Nephron (organoid): Measurements from ENCODE around the gene COA8.
A peak's percentile ranks its signal among the peaks of the same experiment; 100 is the strongest.

ENCODE experiments used
- H3K27ac Mint-ChIP-seq, 3 experiments: 2 replicates each; pipeline ENCODE4 v1.8.0; 2020; ENCODE audit warnings: mixed read lengths in 3 of 3, mild to moderate bottlenecking in 2 of 3, moderate library complexity in 1 of 3
- H3K27me3 Mint-ChIP-seq: 2 replicates; pipeline ENCODE4 v1.8.0; 2021; ENCODE audit warnings: low read depth, mild to moderate bottlenecking, moderate library complexity, mixed read lengths
- H3K36me3 Mint-ChIP-seq: 2 replicates; pipeline ENCODE4 v1.8.0; 2020; ENCODE audit warnings: low read depth, mixed read lengths
- H3K4me1 Mint-ChIP-seq: 2 replicates; pipeline ENCODE4 v1.8.0; 2020; ENCODE audit warnings: mixed read lengths
- H3K4me3 Mint-ChIP-seq, 3 experiments: 2 replicates each; pipeline ENCODE4 v1.8.0; 2020; ENCODE audit warnings: mild to moderate bottlenecking in 3 of 3, mixed read lengths in 3 of 3, moderate library complexity in 2 of 3
- H3K9me3 Mint-ChIP-seq: 2 replicates; pipeline ENCODE4 v1.8.0; 2020; ENCODE audit warnings: mixed read lengths
- TF ChIP-seq, protein P1 (sequence below), 3 experiments: fragments of 200-600 bp; sonication (generic); IDR thresholded peaks; one replicate each; pipeline ENCODE4 v1.5.0; 2021; ENCODE audit warnings: antibody characterized with exemption in 3 of 3; ENCODE audit not compliant: unreplicated experiment in 3 of 3

Gene COA8

GRCh38 chr14:103529383-103530365, 33.1 kb upstream of the COA8 start:
- TF ChIP-seq, protein P1, sequence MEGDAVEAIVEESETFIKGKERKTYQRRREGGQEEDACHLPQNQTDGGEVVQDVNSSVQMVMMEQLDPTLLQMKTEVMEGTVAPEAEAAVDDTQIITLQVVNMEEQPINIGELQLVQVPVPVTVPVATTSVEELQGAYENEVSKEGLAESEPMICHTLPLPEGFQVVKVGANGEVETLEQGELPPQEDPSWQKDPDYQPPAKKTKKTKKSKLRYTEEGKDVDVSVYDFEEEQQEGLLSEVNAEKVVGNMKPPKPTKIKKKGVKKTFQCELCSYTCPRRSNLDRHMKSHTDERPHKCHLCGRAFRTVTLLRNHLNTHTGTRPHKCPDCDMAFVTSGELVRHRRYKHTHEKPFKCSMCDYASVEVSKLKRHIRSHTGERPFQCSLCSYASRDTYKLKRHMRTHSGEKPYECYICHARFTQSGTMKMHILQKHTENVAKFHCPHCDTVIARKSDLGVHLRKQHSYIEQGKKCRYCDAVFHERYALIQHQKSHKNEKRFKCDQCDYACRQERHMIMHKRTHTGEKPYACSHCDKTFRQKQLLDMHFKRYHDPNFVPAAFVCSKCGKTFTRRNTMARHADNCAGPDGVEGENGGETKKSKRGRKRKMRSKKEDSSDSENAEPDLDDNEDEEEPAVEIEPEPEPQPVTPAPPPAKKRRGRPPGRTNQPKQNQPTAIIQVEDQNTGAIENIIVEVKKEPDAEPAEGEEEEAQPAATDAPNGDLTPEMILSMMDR (IDR thresholded peaks at IDR 0.05; ENCODE audit: unreplicated experiment in 3 of 3): no peak
- peaks cover 7% of the 10 kb centered on the region for H3K27me3 Mint-ChIP-seq

DNA sequence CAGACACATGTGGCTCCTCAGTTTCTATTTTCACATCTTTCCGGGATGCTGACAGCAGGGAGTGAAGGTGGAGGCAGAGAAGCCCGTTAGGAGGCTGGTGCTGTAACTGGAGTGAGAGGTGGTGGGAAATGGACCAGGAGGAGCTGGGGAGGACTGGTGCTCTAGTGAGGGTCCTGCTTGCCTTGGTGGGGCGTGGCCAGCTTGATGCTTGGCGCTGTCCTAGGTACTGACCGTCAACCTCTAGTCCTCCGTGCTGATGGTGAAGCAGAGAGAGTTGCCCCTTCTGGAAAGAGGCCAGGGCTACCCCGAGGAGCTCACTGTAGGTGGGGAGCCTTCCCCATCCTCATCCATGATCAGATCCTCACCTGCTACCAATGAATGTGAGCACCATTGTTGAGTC, 32.4 kb upstream of the COA8 start:
- TF ChIP-seq, protein P1 (IDR thresholded peaks at IDR 0.05; ENCODE audit: unreplicated experiment in 3 of 3): no peak
- peak overlapping the region; percentile 89 to 98 (median 96) for H3K4me3 Mint-ChIP-seq
- no peaks in the 10 kb centered on the region for H3K36me3 Mint-ChIP-seq
- peaks cover 36% of the 10 kb centered on the region for H3K4me1 Mint-ChIP-seq
- H3K27me3 Mint-ChIP-seq: peaks cover 4% of the 10 kb centered on the region
- H3K9me3 Mint-ChIP-seq: no peaks in the 10 kb centered on the region
- peak overlapping the region in 1 of 3 experiments; percentile 72 for H3K27ac Mint-ChIP-seq

More at GRCh38 chr14:103529383-103530365, 33.1 kb upstream of the COA8 start:
- Mint-ChIP-seq H3K4me3 (peak overlapping the region; percentile 89 to 98 (median 96)), H3K36me3 (no peaks in the 10 kb centered on the region), H3K27ac (peak overlapping the region; percentile 82 to 89 (median 83)), H3K4me1 (peaks cover 43% of the 10 kb centered on the region), H3K9me3 (no peaks in the 10 kb centered on the region)

GRCh38 chr14:103530831-103531230, 31.9 kb upstream of the COA8 start:
- H3K27me3 Mint-ChIP-seq: peaks cover 4% of the 10 kb centered on the region
- peak overlapping the region; percentile 89 to 98 (median 96) for H3K4me3 Mint-ChIP-seq
- H3K36me3 Mint-ChIP-seq: no peaks in the 10 kb centered on the region
- peaks cover 32% of the 10 kb centered on the region for H3K4me1 Mint-ChIP-seq
- TF ChIP-seq, protein P1 (IDR thresholded peaks at IDR 0.05; ENCODE audit: unreplicated experiment in 3 of 3): no peak
- H3K27ac Mint-ChIP-seq: peak overlapping the region in 1 of 3 experiments; percentile 72
- no peaks in the 10 kb centered on the region for H3K9me3 Mint-ChIP-seq

GRCh38 chr14:103531421-103532215, 31.1 kb upstream of the COA8 start:
- H3K27me3 Mint-ChIP-seq: peaks cover 4% of the 10 kb centered on the region
- H3K36me3 Mint-ChIP-seq: no peaks in the 10 kb centered on the region
- peaks cover 28% of the 10 kb centered on the region for H3K4me1 Mint-ChIP-seq
- H3K4me3 Mint-ChIP-seq: peak overlapping the region; percentile 57 to 70 (median 65)
- TF ChIP-seq, protein P1 (IDR thresholded peaks at IDR 0.05; ENCODE audit: unreplicated experiment in 3 of 3): no peak
- H3K9me3 Mint-ChIP-seq: no peaks in the 10 kb centered on the region
- H3K27ac Mint-ChIP-seq: no peak overlapping the region

DNA sequence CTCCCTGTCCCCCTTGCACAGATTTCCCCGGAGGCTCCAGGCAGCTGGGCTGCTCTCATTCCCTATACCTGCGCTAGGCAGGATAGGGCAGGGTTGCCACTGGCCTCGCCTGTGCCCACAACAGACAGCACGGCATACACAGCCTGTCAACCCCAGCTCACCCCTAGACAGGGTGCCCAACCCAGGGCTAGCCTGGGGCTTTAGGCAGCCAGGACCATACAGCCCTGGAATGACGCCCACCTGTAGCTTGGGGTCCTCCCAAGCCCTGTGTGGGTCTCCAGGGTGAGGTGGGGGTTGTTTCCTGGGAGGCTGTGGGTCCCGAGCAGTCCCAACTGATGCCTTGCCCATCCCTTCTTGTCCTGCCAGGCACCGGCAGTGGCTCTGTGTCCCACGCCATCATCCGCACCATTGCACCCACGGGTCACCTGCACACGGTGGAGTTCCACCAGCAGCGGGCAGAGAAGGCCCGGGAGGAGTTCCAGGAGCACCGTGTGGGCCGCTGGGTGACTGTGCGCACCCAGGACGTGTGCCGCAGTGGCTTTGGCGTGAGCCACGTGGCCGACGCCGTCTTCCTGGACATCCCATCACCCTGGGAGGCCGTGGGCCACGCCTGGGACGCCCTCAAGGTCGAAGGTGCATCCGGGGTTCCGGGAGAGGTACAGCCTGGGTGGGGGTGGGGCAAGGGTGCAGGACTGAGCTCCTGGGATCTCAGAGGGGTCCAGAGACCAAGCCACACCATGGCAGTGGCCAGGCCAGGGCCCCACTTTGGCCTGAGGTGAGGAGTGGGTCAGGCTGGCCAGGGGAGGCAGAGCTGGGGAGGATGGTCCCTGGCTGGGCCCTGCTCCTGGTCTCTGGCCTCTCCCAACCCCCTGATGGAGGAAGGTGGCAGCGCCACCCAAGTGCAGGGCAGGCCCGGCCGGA, 30.3 kb upstream of the COA8 start:
- H3K4me3 Mint-ChIP-seq: peak overlapping the region; percentile 12 to 63 (median 42)

More for the DNA sequence above, 30.3 kb upstream of the COA8 start:
- no peaks in the 10 kb centered on the region for H3K36me3 Mint-ChIP-seq
- no peaks in the 10 kb centered on the region for H3K9me3 Mint-ChIP-seq
- peaks cover 1% of the 10 kb centered on the region for H3K27me3 Mint-ChIP-seq
- no peak overlapping the region for H3K27ac Mint-ChIP-seq
- TF ChIP-seq, protein P1 (IDR thresholded peaks at IDR 0.05; ENCODE audit: unreplicated experiment in 3 of 3): no peak
- peaks cover 27% of the 10 kb centered on the region for H3K4me1 Mint-ChIP-seq
